DOHH2 (cell line): ENCODE data around the gene PGF.

ENCODE experiments used
- H3F3A ChIP-seq: fragments of 200-600 bp; sonication (generic), shearing (Covaris generic); 2 replicates; pipeline ENCODE4 v1.6.0; 2016; ENCODE audit warnings: antibody characterized with exemption, mild to moderate bottlenecking; ENCODE audit not compliant: control insufficient read depth, insufficient read depth
- H3K27ac ChIP-seq: fragments of 200-600 bp; sonication (generic); 2 replicates; pipeline ENCODE4 v1.5.1; 2014; ENCODE audit warnings: low read depth, mild to moderate bottlenecking, low read length, moderate library complexity
- H3K27me3 ChIP-seq: fragments of 200-600 bp; sonication (generic); 2 replicates; pipeline ENCODE4 v1.6.1; 2014; ENCODE audit warnings: mild to moderate bottlenecking, low read length, mixed read lengths; ENCODE audit not compliant: control insufficient read depth
- H3K36me3 ChIP-seq: fragments of 200-600 bp; sonication (generic); 2 replicates; pipeline ENCODE4 v1.6.1; 2014; ENCODE audit warnings: mild to moderate bottlenecking, low read length, moderate library complexity, mixed read lengths; ENCODE audit not compliant: control insufficient read depth
- H3K4me1 ChIP-seq: fragments of 200-600 bp; sonication (generic); 2 replicates; pipeline ENCODE4 v1.6.1; 2014; ENCODE audit warnings: mild to moderate bottlenecking, low read length, mixed read lengths; ENCODE audit not compliant: control insufficient read depth
- H3K4me2 ChIP-seq: fragments of 200-600 bp; sonication (generic); 2 replicates; pipeline ENCODE4 v1.6.0; 2014; ENCODE audit warnings: mild to moderate bottlenecking, low read length, moderate library complexity
- H3K4me3 ChIP-seq: fragments of 200-600 bp; sonication (generic); 2 replicates; pipeline ENCODE4 v1.5.1; 2014; ENCODE audit warnings: mild to moderate bottlenecking, low read length, mixed read lengths
- H3K79me2 ChIP-seq: fragments of 200-600 bp; sonication (generic); 2 replicates; pipeline ENCODE4 v1.6.1; 2014; ENCODE audit warnings: mild to moderate bottlenecking, low read length, mixed read lengths; ENCODE audit not compliant: control insufficient read depth
- H3K9me2 ChIP-seq: fragments of 200-600 bp; sonication (generic); replicated peaks from 2 replicates; pipeline ENCODE4 v1.6.1; 2014; ENCODE audit warnings: mild to moderate bottlenecking, low read length, mixed read lengths; ENCODE audit not compliant: control insufficient read depth
- H3K9me3 ChIP-seq: fragments of 200-600 bp; sonication (generic); 2 replicates; pipeline ENCODE4 v1.6.1; 2014; ENCODE audit warnings: antibody characterized with exemption, low read length, mixed read lengths; ENCODE audit not compliant: control insufficient read depth, insufficient read depth
- H4K20me1 ChIP-seq: fragments of 200-600 bp; sonication (generic); 2 replicates; pipeline ENCODE4 v1.6.0; 2014; ENCODE audit warnings: low read depth, mild to moderate bottlenecking, antibody characterized with exemption, low read length, moderate library complexity; ENCODE audit not compliant: control insufficient read depth, insufficient read depth
- CTCF ChIP-seq: fragments of 200-600 bp; sonication (generic); IDR thresholded peaks from one replicate; pipeline ENCODE4 v1.5.1; 2014; ENCODE audit warnings: antibody characterized with exemption, mild to moderate bottlenecking, low read depth, low read length; ENCODE audit not compliant: poor library complexity, severe bottlenecking
- EZH2phosphoT487 ChIP-seq: fragments of 200-600 bp; sonication (generic); IDR thresholded peaks from 2 replicates; pipeline ENCODE4 v1.6.1; 2017; ENCODE audit warnings: borderline replicate concordance, mild to moderate bottlenecking, antibody characterized with exemption, low read length, moderate library complexity, mixed read lengths

Gene PGF

GRCh38 chr14:74892745-74893144 is 62.7 kb downstream of the PGF start:
- no peak overlapping the region for H3K27ac ChIP-seq
- no peak for TF ChIP-seq CTCF
- TF ChIP-seq EZH2phosphoT487 = no peak
- H3K9me3 ChIP-seq = no peaks in the 10 kb centered on the region
- peaks cover 35% of the 10 kb centered on the region for H3K4me1 ChIP-seq
- no peak overlapping the region for H3K4me3 ChIP-seq
- H4K20me1 ChIP-seq = peaks cover 19% of the 10 kb centered on the region
- no peaks in the 10 kb centered on the region for H3K27me3 ChIP-seq
- H3K4me2 ChIP-seq = no peak overlapping the region
- peaks cover 38% of the 10 kb centered on the region for H3K79me2 ChIP-seq
- H3K9me2 ChIP-seq = no peaks in the 10 kb centered on the region
- H3K36me3 ChIP-seq = peaks cover 96% of the 10 kb centered on the region
- H3F3A ChIP-seq = peaks cover 11% of the 10 kb centered on the region

- Histone ChIP-seq H3F3A (peaks cover 11% of the 10 kb centered on the region), H3K9me3 (no peaks in the 10 kb centered on the region), H3K4me1 (peaks cover 35% of the 10 kb centered on the region), H3K27ac (no peak overlapping the region), H3K9me2 (no peaks in the 10 kb centered on the region), H3K4me2 (no peak overlapping the region), H3K27me3 (no peaks in the 10 kb centered on the region), H3K79me2 (peaks cover 46% of the 10 kb centered on the region), H4K20me1 (peaks cover 19% of the 10 kb centered on the region), H3K36me3 (peaks cover 94% of the 10 kb centered on the region), H3K4me3 (no peak overlapping the region)
- TF ChIP-seq CTCF = no peak
- TF ChIP-seq EZH2phosphoT487 = no peak
Measured at GRCh38 chr14:74891870-74892269, 63.5 kb downstream of the PGF start.
